SU-DHL-6 (cell line): ENCODE measurements around the gene PCGF1.

Experiments
- EZH2phosphoT487 ChIP-seq: fragments of 200-600 bp; sonication (generic), shearing (Covaris generic); conservative IDR thresholded peaks from 2 replicates; pipeline ENCODE4 v1.6.1; 2018; ENCODE audit warnings: mild to moderate bottlenecking, antibody characterized with exemption, low read length, moderate library complexity, mixed read lengths
- TF ChIP-seq, protein P1 (sequence below): fragments of 200-600 bp; sonication (generic); IDR thresholded peaks from one replicate; pipeline ENCODE4 v1.5.1; 2017; ENCODE audit warnings: antibody characterized with exemption, mild to moderate bottlenecking, low read length, moderate library complexity; ENCODE audit not compliant: insufficient read depth, poor library complexity, severe bottlenecking

DNA sequence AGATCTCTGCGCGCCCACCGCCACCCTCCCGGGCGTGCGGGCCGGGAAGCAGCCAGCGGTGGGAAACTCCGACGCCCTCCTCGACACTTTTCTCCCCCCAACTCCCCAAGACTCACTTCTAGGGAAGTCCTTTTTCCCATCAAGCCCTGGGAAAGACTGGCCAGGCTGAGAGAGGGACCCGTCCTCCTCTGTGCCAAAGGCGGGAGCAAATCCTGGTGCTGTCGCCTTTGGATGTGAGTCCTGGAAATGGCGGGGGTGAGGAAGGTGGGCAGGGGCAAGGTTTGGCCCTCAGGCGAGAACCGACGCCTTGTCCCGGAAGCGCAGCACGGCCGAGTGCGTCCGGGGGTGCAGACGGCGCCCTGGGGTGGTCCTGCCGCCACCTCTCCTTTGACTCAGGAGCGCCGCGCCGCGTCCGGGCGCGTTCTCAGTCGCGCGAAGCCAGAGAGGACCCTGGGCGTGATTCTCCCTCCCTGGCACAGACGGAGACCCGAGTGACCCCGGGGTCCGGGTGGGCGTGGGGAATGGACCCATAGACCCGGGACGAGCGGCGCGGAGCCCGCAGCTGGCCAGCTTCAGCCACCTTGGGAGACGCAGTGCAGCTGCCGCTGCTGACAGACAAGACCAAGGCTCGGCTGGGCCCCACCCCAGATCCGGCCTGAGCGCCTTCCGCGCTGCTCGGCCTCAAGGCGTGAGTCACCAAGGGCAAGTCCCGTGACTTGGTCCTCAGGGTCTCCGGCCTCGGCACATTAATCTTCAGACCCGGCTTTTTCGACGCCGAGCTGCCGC lies 4.6 kb downstream of the PCGF1 start:
- TF ChIP-seq, protein P1, sequence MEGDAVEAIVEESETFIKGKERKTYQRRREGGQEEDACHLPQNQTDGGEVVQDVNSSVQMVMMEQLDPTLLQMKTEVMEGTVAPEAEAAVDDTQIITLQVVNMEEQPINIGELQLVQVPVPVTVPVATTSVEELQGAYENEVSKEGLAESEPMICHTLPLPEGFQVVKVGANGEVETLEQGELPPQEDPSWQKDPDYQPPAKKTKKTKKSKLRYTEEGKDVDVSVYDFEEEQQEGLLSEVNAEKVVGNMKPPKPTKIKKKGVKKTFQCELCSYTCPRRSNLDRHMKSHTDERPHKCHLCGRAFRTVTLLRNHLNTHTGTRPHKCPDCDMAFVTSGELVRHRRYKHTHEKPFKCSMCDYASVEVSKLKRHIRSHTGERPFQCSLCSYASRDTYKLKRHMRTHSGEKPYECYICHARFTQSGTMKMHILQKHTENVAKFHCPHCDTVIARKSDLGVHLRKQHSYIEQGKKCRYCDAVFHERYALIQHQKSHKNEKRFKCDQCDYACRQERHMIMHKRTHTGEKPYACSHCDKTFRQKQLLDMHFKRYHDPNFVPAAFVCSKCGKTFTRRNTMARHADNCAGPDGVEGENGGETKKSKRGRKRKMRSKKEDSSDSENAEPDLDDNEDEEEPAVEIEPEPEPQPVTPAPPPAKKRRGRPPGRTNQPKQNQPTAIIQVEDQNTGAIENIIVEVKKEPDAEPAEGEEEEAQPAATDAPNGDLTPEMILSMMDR, result peak; percentile 21
- 0 out of 2 replicates have a peak, but pooled peaks have one; percentile 31 for TF ChIP-seq EZH2phosphoT487
